HL-60 (cell line): ENCODE results near the gene SLC25A41.

Experiments used
- CTCF ChIP-seq: IDR thresholded peaks from one replicate; pipeline ENCODE4 v1.5.1; 2011; ENCODE audit warnings: low read length, control low read depth, inconsistent platforms; ENCODE audit not compliant: insufficient read depth
- POLR2AphosphoS5 ChIP-seq: IDR thresholded peaks from 2 replicates; pipeline ENCODE4 v1.6.1; 2012; ENCODE audit warnings: low read depth

- TF ChIP-seq CTCF, result no peak
- no peak for TF ChIP-seq POLR2AphosphoS5
Observed at GRCh38 chr19:6470173-6470572, 36.6 kb upstream of the SLC25A41 start.
